Spleen (tissue), 7 donors: ENCODE data around the gene LTBP1.

Source experiments
- CTCF ChIP-seq, 11 experiments: fragments of 200-600 bp in 7 of 11; fragments of 450-650 bp in 4 of 11; sonication (generic) in 4 of 11; IDR thresholded peaks in 8 of 11; conservative IDR thresholded peaks in 3 of 11; 1 replicate in 7 of 11; 2 replicates in 4 of 11; pipeline versions ENCODE4 v1.4.0 to v1.8.0; 2016 to 2021; ENCODE audit warnings: antibody characterized with exemption in 11 of 11, inconsistent platforms in 4 of 11, mild to moderate bottlenecking in 1 of 11
- POLR2A ChIP-seq, 3 donors: fragments of 450-650 bp; IDR thresholded peaks; one replicate each; pipeline ENCODE4 v1.5.1; 2017; ENCODE audit warnings: antibody characterized with exemption in 3 of 3, mild to moderate bottlenecking in 1 of 3
- POLR2AphosphoS5 ChIP-seq, 3 donors: sonication (generic); formaldehyde crosslinking; IDR thresholded peaks; one replicate each; pipeline ENCODE4 v1.5.1; 2017; ENCODE audit warnings: antibody characterized with exemption in 3 of 3
- donor health status: DM: no; HTN: no; CAD: no; lungs with moderate emphysema.
- donor health status: DM: no; HTN: no; CAD: no.
- donor health status: DM: no; HTN: no; CAD: no.

- TF ChIP-seq CTCF (IDR thresholded peaks at IDR 0.05 in 8 of 11, conservative IDR thresholded peaks at IDR 0.05 in 3 of 11): no peak
- no peak for TF ChIP-seq POLR2A (IDR thresholded peaks at IDR 0.05)
- no peak for TF ChIP-seq POLR2AphosphoS5 (IDR thresholded peaks at IDR 0.05)
Observed at GRCh38 chr2:32925976-32926707, 20.6 kb upstream of the LTBP1 start.
